Kasumi-1 (cell line): ENCODE data around the gene TMPRSS3.
"Not testable (repeated sequence)": the region's sequence is repeated elsewhere in the genome, so short reads cannot be mapped to it uniquely, and the experiment has no call there.

Source experiments
- DNase-seq, 2 experiments: peaks; one replicate each; lab custom pipeline; 2025; lab: John Stamatoyannopoulos, UW

The TMPRSS3 gene

GRCh38 chr21:42427809-42428419 is 32.1 kb upstream of the TMPRSS3 start:
- DNase-seq = no peak

- no peak for DNase-seq
Observed at GRCh38 chr21:42426876-42427480, 31.1 kb upstream of the TMPRSS3 start.

- no peak for DNase-seq
Observed at GRCh38 chr21:42426424-42426823, 30.6 kb upstream of the TMPRSS3 start.

GRCh38 chr21:42425591-42425990 is 29.7 kb upstream of the TMPRSS3 start:
- DNase-seq = no peak

DNA sequence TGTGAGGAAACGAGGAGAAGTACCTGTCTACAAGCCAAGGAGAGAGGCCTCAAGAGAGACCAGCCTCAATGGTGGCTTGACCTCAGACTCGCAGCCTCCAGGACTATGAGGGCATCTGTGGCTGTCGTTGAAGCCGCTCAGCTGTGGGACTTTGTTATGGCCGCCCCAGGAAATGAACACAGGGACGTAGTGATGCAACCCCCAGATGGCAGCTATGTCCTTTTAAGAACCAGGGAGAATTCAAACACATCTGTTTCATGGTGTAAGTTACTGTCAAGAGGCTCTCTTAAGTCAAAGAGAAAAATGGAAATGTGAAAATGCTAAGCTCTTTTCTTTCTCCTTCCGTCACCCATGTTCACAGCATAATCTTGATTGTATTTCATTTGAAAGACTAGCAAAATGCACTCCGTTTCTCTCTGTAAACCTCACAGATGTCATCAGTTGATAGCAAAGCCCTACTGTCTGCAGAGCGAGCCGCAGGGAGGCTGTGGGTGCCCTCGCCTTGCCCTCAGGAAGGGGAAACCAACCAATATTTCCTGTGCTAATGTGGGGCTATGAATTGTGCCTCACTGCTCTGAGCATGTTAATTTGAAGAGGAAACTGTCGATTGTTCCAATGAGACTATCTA is 29.2 kb upstream of the TMPRSS3 start:
- peak; percentile 94 to 97 for DNase-seq

- no peak for DNase-seq
Observed at GRCh38 chr21:42423685-42424084, 27.8 kb upstream of the TMPRSS3 start.

DNA sequence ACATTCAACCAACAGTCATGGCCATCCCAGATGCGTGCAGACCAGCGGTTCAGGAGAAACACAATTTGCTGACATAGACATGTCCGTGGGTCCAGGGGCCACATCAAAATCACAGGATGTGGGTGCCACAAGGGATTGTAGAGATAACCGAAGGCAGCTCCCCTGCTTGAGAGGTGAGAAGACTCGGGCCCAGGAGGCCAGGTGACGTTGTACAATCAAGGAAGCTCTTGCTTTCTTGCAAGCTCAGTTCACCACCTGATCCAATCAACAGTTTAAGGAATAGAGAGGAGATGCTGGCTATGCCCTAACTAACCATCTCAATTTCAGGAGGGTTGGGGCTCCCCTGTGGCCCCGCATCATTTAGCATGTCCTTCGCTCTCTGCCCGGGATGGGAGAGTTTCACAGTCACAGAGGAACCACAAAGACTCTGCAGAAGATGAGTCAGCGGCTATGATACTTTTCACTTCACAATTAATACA is 27.4 kb upstream of the TMPRSS3 start:
- DNase-seq = peak in 1 of 2 experiments; percentile 13

GRCh38 chr21:42421018-42421793 is 25.4 kb upstream of the TMPRSS3 start:
- DNase-seq = no peak

DNA sequence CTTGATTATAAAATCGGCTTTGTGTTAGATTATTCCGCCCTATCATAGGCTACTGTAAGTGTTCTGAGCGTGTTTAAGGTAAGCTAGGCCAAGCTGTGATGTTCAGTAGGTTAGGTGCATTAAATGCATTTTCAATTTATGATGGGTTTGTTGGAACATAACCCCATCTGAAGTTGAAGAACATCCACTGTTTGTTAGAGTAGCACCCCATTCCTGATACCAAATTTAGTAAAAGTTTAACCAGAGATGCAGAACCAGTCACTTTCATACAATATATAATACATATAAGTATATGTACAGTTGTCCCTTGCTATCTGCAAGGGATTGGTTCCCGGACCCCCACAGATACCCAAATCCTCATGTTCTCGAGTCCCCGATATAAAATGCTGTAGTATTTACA is 24.0 kb upstream of the TMPRSS3 start:
- DNase-seq = no peak

DNA sequence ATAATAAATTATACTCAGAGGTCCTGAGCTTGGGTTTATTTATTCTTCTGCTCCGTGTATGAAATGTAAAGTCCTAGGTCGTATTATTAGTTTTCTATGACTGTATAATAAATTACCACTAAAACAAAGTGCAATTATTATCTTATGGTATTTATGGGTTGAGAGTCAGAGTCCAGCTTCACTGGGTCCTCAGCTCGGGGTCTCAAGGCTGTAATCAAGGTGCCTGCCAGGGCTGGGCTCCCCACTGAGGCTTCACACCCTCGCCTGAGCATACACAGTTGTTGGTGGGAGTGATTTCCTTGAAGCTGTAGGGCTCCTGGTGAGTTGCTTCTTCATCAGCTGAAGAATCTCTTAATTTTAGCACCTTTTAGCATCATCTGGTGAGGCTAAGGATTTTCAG is 23.0 kb upstream of the TMPRSS3 start:
- no peak for DNase-seq

DNA sequence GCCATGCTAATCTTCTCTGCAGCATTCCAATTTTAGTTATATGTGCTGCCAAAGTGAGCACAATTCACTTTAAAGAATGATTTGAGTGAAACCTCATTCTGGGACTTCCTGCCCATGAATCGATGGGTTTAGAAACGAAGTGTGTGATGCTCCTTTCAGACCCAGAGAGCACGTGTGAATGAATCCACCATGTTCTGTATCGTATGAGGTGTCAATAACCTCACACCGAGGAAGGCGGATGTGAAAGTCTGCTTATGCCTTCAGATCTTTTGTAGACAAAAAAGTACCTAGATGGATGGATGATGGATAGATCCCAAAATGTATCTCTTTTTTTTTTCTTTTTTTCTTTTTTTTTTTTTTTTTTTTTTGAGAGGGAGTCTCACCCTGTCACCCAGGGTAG is 21.7 kb upstream of the TMPRSS3 start:
- DNase-seq = no peak

DNA sequence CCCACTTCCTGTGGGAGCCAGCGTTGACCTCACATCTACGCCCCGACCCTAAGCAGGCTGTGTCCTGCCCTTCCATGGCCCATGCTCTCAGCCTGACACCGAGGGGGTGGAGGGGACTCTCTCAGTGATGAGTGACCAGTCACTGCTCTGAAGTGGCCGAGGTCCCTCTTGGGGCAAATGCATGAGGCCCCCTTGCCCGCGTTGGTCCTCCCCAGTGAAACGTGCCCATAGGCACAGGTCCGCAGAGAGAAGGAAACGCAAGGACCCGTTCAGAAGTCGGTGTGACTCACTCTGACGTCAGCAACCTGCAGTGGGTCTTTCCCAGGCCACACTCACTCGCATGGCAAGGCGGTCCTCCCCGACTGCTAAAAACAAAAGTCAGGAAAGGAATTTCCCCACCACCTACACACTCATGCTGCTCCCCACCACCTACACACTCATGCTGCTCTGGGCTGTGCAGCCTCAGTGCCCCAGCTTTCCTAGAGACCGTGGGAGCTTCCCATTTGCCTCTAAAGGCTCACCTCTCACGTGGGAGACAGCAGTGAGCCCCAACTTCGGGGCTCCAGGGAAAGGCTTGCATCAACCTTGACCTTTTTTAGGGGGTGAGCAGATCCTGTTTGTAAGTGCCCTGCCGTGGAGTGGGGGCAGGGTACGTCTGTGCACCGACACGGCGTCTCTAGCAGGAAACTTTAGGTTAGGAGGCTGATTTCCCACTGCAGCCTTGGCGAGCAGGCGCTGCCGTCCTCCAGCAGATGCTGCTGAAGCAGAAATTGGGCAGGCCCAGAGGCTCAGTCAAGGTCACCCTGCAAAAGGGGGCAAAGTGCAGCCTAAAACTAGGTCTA is 19.3 kb upstream of the TMPRSS3 start:
- DNase-seq = no peak

- DNase-seq = no peak
Observed at GRCh38 chr21:42414553-42414927, 18.7 kb upstream of the TMPRSS3 start.

GRCh38 chr21:42414066-42414465 is 18.2 kb upstream of the TMPRSS3 start:
- no peak for DNase-seq

DNA sequence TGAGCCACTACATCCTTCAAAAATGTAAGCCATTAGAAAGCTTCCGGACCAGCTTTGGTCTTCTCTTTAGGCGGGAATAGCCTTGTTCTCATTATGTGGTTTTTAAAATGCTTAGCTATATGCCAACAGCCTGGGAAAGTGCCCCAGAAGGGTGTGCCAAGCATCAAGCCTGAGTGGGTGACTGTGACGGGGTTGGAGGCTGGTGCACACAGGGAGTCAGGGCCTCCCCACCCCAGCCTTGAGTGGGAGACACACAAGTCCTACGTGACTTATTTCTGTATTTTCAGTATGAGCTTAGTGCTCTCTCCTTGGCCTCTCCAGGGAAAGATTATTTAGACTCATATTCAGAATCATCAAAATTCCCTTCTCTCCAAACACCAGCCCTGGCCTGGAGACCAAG is 17.6 kb upstream of the TMPRSS3 start:
- no peak for DNase-seq

- DNase-seq = no peak
Observed at GRCh38 chr21:42413093-42413492, 17.2 kb upstream of the TMPRSS3 start.

GRCh38 chr21:42412636-42412933 is 16.7 kb upstream of the TMPRSS3 start:
- no peak for DNase-seq

- no peak for DNase-seq
Observed at GRCh38 chr21:42411891-42412635, 16.2 kb upstream of the TMPRSS3 start.

GRCh38 chr21:42411197-42411869 is 15.5 kb upstream of the TMPRSS3 start:
- DNase-seq = peak in 1 of 2 experiments; percentile 35

DNA sequence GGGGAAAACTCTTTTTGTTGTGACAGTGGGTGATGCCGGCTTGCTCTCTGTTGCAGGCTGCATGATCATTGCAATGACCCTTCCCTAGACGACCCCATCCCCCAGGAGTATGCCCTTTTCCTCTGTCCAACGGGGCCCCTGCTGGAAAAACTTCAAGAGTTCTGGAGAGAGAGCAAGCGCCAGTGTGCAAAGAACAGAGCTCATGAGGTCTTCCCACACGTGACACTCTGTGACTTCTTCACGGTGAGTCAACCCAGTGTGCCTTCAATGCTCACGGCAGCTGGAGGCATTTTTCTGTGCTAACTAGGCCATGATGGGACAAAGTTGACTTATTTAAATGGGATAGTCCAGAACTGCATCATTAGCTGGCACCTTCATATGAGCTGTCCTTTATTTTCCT is 13.5 kb upstream of the TMPRSS3 start:
- no peak for DNase-seq

DNA sequence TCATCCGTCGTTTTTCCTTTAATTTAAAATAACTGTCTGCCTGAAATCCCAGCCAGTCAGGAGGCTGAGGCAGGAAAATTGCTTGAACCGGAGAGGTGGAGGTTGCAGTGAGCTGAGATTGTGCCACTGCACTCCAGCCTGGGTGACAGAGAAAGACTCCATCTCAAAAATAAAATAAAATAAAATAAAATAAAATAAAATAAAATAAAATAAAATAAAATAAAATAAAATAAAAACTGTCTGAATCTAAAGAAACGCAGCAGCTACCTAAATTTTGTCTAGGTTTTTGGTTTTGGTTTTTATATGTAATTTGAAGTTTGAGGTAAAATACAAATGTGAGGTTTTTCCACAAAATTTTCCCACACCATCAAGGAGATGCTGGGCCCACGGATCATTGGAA is 12.9 kb upstream of the TMPRSS3 start:
- DNase-seq = not testable (repeated sequence)
